Activated T-helper 1 cell treated with anti-CD3 and anti-CD28 coated beads, Interleukin-2, amount 50 U/mL, for 16 hours (primary cell): ENCODE results near the gene RNF144B.
"Not testable (repeated sequence)": the region's sequence is repeated elsewhere in the genome, so short reads cannot be mapped to it uniquely, and the experiment has no call there.

Source experiments
- DNase-seq, 2 donors: peaks; one replicate each; pipeline ENCODE4 v3.0.0-alpha.2; 2020; ENCODE audit warnings: low read depth in 1 of 2, low spot score in 1 of 2

Gene RNF144B

DNA sequence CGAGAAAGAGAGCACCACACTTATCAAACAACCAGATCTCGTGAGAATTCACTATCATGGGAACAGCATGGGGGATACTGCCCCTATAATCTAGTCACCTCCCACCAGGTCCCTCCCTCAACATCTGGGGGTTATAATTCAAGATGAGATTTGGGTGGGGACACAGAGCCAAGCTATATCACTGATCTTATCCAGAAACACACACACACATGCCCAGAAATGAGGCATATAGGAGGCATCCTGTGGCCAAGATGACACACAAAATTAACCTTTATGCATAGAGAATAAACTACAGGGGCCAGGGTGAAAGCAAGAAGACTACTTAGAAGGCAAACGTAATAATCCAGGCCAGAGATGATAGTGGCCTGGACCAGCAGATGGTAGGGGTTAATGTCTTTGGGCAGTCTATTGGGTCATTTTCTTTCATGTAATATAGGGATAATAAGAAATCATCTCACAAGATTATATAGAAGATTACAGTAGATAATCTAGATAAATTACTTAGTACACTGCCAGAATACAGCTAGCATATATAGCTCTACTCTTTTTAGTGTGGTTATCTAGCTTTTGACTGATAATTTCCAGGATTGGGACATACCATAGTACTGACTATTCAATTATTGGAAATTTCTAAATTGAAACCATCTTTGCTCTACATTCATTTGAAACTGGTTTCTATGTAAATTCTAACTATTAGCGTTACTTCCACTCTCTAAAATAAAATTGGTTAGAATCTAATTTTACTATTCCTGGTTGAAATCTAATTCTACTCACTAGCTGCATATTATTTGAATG is 20.0 kb downstream of the RNF144B start:
- no peak for DNase-seq

DNA sequence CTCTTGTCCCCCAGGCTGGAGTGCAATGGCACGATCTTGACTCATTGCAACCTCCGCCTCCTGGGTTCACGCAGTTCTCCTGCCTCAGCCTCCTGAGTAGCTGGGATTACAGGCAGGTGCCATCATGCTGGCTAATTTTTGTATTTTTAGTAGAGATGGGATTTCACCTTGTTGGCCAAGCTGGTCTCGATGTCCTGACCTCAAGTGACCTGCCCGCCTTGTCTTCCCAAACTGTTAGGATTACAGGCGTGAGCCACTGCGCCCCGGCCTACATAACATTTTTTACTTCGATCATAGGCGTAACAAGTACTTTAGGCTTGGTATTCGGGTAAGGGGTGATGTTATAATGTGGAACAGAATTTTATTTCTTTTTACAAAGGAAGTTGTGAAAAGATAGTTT is 22.5 kb downstream of the RNF144B start:
- not testable (repeated sequence) for DNase-seq

- no peak for DNase-seq
Measured at GRCh38 chr6:18410412-18410811, 23.3 kb downstream of the RNF144B start.

- no peak for DNase-seq
Measured at GRCh38 chr6:18412068-18412467, 24.9 kb downstream of the RNF144B start.

GRCh38 chr6:18412644-18413043 is 25.5 kb downstream of the RNF144B start:
- DNase-seq: no peak

- no peak for DNase-seq
Measured at GRCh38 chr6:18413381-18413780, 26.2 kb downstream of the RNF144B start.

DNA sequence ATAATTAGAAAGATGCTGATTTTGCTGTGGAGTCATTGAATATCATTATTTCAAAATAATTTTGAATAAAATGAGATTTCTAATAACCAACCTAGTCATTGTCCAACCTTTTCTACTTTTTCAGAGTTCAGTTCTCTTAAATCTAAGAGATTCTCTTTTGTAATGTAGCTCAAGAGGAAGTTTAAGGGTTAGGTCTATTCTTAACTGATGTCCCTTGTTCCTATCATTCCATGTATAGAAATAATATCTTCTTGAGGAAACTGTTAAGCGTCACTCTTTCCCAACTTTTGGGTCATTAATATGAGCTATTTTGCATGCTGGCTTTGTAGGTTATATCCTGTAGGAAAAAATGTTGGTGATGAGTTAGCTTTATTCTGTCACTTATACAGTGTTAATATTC is 27.0 kb downstream of the RNF144B start:
- no peak for DNase-seq

GRCh38 chr6:18415207-18415606 is 28.1 kb downstream of the RNF144B start:
- no peak for DNase-seq

GRCh38 chr6:18415671-18416340 is 28.7 kb downstream of the RNF144B start:
- no peak for DNase-seq

DNA sequence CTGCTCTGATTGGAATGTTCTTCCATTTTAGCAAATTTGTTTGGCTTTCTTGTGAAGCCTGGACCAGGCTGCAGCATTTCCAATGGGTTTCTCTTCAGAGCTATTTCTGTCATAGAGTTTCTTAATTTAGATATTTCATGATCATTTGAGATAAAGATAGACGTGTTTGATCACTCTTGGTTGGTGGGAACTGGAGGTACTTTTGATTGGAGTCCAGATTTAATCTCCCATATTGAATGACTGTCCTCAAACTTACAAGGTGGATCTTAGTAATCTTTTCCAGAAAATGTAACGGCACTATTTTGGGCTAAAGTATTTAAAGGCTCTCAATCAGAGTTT is 29.2 kb downstream of the RNF144B start:
- DNase-seq: no peak

DNA sequence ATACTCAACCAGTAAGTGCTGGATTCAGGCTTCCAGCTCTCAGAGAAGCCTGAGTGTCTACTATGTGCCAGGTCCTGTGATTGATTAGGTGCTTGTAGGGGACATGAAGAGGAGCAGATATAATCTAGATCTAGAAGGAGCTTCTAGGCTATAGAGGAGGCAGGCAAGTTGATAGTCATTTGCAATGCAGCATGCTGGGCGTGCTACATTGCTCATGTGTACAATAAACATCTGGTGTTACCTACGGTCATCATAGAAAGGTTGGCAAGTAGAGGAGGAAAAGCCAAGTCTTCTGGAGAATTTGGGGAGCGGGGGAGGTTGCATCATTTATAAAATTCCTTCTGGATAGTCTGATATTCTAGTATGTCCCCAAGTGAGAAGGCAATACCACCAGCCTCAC is 33.2 kb downstream of the RNF144B start:
- DNase-seq: no peak

DNA sequence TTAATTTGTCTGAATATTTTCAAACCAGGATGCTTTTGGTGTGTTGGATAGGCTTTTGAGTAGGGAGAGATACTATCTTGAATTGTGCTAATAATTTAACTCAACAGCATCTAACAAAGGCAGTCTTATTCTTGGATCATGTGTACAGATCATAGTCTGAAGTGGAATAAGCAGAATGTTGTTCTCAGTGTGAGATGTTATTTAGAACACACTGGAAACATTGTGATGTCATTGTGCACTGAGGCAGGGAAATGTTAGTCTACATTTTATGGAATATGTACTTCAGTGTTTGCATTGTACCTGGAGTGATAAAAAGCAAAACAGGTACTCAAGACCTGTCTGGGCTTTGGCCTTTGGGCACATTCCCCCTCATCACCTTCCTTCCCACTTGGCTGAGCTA is 35.0 kb downstream of the RNF144B start:
- no peak for DNase-seq

GRCh38 chr6:18423426-18423825 is 36.3 kb downstream of the RNF144B start:
- no peak for DNase-seq

DNA sequence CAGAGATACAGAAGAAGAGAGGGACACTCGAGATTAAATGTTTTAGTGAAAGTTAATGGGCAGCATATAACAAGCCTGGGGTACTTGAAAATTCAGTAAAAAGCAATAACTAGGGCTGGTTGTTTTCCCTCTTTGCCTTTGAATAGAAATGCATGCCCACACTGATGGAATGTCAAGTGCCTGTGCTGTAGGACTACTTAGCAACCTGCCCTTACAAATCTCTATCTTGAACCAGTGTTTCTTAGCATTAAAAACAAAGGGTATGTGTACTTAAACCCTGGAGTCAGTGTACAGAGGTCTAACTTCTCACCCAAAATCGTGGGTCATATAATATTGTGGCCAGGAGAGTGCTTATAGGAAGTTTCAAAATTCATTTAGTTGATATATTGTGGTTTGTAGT is 37.1 kb downstream of the RNF144B start:
- no peak for DNase-seq

DNA sequence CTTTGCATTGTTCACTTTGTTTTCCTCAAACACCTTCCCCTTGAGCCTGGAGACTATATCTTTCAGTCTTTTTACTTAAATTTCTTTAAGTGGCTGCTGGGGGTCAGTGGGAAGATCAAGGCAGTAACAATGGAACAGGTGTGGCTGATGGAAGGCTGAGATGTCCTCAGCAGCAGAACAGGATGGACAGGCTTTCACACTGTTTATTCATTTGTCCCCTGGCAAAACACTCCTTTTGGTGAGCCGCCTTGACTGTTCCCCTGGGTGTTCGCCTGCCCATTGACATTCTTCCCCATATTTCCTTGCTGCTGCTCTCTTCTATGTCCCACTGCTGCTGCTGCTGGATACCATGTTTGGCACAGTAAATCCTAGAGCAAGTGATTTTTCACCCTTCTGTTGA is 38.1 kb downstream of the RNF144B start:
- no peak for DNase-seq

- no peak for DNase-seq
Measured at GRCh38 chr6:18427296-18427695, 40.1 kb downstream of the RNF144B start.

DNA sequence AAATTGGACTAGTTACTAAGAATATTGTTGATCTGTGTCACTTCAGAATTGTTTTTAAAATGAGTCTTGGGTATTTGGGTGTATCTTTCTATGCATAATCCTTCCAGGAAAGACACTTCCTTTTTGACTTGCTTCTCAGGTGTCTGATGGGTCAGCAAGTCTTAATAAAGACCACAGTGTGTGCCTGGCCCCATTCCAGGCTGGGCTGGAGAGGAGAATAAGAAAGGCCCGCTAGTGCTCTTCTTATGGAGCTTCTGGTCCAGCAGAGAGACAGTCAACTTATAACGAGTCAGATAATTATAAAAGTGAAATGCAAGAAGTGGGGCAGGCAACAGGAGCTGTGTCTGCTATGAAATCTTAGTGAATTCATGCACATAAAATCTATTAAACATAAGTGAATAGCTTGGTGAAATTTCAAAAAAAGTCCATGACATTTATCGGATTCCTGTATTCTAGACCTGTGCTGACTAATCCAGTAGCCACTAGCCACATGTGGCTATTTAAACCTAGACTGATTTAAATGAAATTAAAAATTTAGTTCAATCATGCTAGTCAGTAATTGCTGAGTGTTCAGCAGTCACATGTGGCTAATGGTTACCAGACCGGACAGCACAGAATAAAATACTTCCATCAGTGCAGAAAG is 42.6 kb downstream of the RNF144B start:
- no peak for DNase-seq

DNA sequence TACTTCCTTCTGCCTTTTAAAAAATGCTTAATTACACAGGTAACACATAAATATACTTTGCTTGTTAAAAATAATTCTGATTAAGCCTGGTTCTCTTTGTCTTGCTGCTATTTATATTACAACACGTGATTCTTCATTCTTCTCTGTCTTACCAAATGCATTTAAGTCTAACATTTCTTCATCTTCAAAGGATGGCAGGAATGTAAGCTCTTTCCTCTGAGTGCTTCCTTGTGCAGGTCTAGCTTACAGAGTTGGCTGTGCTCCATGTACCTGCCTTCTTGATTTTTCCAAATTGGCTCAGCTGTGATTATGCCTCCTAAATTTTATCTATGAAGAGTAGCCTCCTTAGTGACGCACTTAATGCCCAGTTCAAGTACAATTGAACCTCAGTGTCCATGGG is 44.4 kb downstream of the RNF144B start:
- no peak for DNase-seq

DNA sequence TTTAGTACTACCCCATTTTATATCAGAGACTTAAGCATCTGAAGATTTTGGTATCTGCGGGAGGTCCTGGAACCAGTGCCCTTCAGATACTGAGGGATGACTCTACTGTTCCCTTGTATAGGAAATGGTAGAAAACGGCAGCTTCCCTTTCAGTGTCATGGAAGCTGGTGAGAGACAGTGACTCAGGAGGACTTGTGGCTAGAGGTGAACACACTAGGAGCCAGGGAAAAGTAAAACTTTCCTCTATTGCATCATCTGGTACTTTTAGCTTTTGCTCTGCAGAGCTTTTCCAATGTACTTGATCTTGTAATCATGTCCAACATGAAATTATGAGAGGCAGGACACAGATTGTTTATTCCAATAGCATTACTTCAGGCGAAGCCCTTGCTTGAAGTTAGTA is 45.0 kb downstream of the RNF144B start:
- no peak for DNase-seq

- no peak for DNase-seq
Measured at GRCh38 chr6:18432619-18433018, 45.5 kb downstream of the RNF144B start.

DNA sequence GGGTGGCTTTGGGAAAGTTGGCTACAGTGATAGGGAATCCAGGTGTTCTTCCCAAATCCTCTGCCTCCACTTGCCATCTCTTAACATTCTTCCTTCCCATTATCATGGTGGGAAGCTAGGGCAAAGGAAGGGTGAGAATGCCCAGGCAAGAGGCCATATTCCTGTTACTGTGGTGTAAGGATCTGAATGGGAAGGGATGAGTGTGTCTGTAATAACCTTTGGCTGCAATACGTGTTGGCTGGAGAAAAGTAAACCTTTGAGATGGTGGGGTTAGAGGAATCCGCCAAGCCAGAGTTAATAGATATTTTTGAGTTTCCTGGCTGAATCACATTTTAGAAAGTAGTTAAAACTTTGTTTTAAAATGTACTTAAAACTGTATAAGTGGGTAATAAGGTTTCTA is 45.9 kb downstream of the RNF144B start:
- no peak for DNase-seq

GRCh38 chr6:18436341-18436740 is 49.2 kb downstream of the RNF144B start:
- no peak for DNase-seq
